HepG2 (cell line): ENCODE measurements around the gene CCT7. TPM values are rescaled to one million over a fixed set of nuclear protein-coding genes. Genes with fewer than 3 reads are reported as not detected.

ENCODE experiments used
- ARID5B ChIP-seq: IDR thresholded peaks from 2 replicates; pipeline ENCODE4 v1.4.0; 2020; ENCODE audit warnings: mild to moderate bottlenecking, missing genetic modification reagents
- CCAR2 ChIP-seq: fragments of 200-400 bp; formaldehyde crosslinking; optimal IDR thresholded peaks from 2 replicates; pipeline ENCODE3; 2018; ENCODE audit warnings: low read depth, mild to moderate bottlenecking, low read length, moderate library complexity
- DPF2 ChIP-seq: sonication (generic); formaldehyde crosslinking; IDR thresholded peaks from 2 replicates; pipeline ENCODE4 v1.4.0; 2020; ENCODE audit warnings: mild to moderate bottlenecking, low read depth, missing genetic modification reagents, borderline replicate concordance
- ELF3 ChIP-seq: IDR thresholded peaks from 2 replicates; pipeline ENCODE4 v1.6.1; 2016; ENCODE audit warnings: missing genetic modification reagents, missing compliant biosample characterization
- HOXA3 ChIP-seq: sonication (generic); formaldehyde crosslinking; IDR thresholded peaks from 2 replicates; pipeline ENCODE4 v1.5.0; 2020; ENCODE audit warnings: missing genetic modification reagents
- IRF2 ChIP-seq: IDR thresholded peaks from 2 replicates; pipeline ENCODE4 v1.6.1; 2018; ENCODE audit warnings: missing genetic modification reagents, missing compliant biosample characterization
- KAT2B ChIP-seq: fragments of 150-350 bp; IDR thresholded peaks from 2 replicates; pipeline ENCODE4 v1.6.1; 2014; ENCODE audit warnings: low read depth, low read length, borderline replicate concordance
- KDM1A ChIP-seq: IDR thresholded peaks from 2 replicates; pipeline ENCODE4 v1.6.1; 2016; ENCODE audit warnings: missing compliant biosample characterization
- KLF6 ChIP-seq: IDR thresholded peaks from 2 replicates; pipeline ENCODE4 v1.8.0; 2016; ENCODE audit warnings: missing biosample characterization, missing genetic modification reagents
- PREB ChIP-seq: sonication (generic); formaldehyde crosslinking; IDR thresholded peaks from 2 replicates; pipeline ENCODE4 v1.4.0; 2020; ENCODE audit warnings: missing genetic modification reagents
- TCF7L2 ChIP-seq: IDR thresholded peaks from 2 replicates; pipeline ENCODE4 v1.6.1; 2011; ENCODE audit warnings: mild to moderate bottlenecking, low read depth, low read length, moderate library complexity
- TSC22D2 ChIP-seq: sonication (generic); formaldehyde crosslinking; IDR thresholded peaks from 2 replicates; pipeline ENCODE4 v1.5.1; 2020; ENCODE audit warnings: missing genetic modification reagents, mild to moderate bottlenecking, borderline replicate concordance
- ZFP36L1 ChIP-seq: sonication (generic); formaldehyde crosslinking; IDR thresholded peaks from 2 replicates; pipeline ENCODE4 v1.8.0; 2022; ENCODE audit warnings: mild to moderate bottlenecking, missing genetic modification reagents, moderate library complexity
- ZNF296 ChIP-seq: sonication (generic); formaldehyde crosslinking; conservative IDR thresholded peaks from 2 replicates; pipeline ENCODE4 v1.5.0; 2020; ENCODE audit warnings: mild to moderate bottlenecking, missing genetic modification reagents
- ZNF337 ChIP-seq: sonication (generic); formaldehyde crosslinking; IDR thresholded peaks from 2 replicates; pipeline ENCODE4 v1.5.1; 2020; ENCODE audit warnings: missing genetic modification reagents, low read depth, mild to moderate bottlenecking, borderline replicate concordance
- ZNF484 ChIP-seq: sonication (generic); formaldehyde crosslinking; IDR thresholded peaks from 2 replicates; pipeline ENCODE4 v1.5.1; 2020; ENCODE audit warnings: mild to moderate bottlenecking, low read depth, missing genetic modification reagents, borderline replicate concordance
- ZNF644 ChIP-seq: IDR thresholded peaks from 2 replicates; pipeline ENCODE4 v1.6.1; 2016; ENCODE audit warnings: low read depth
- ZNF720 ChIP-seq: sonication (generic); formaldehyde crosslinking; IDR thresholded peaks from 2 replicates; pipeline ENCODE4 v1.4.0; 2020; ENCODE audit warnings: missing genetic modification reagents
- ZNF782 ChIP-seq: sonication (generic); formaldehyde crosslinking; IDR thresholded peaks from 2 replicates; pipeline ENCODE4 v1.4.0; 2020; ENCODE audit warnings: missing genetic modification reagents, mild to moderate bottlenecking, borderline replicate concordance
- polyA plus RNA-seq, 8 experiments: library from polyadenylated mRNA; depleted of rRNA in 3 of 8; stranded (reverse) in 7 of 8; unstranded in 1 of 8; fragments of >200 nt; fragmentation: Illumina TruSeq in 4 of 8; extraction: Trizol in 4 of 8; gene quantifications; 2 replicates each; pipeline versions ENCODE4 v1.2.1 to v1.2.3, GENCODE V29; 2011 to 2016; ENCODE audit warnings: low read depth in 4 of 8, missing spikeins in 1 of 8, mixed read lengths in 1 of 8; ENCODE audit not compliant: insufficient read depth in 1 of 8
- total RNA-seq, 5 experiments: library from RNA; depleted of rRNA; stranded (reverse); fragments of >200 nt; fragmentation: Illumina TruSeq; extraction: Trizol; gene quantifications; 2 replicates each; pipeline ENCODE4 v1.2.3, GENCODE V29; 2016; ENCODE audit warnings: low read depth in 1 of 5
- TF ChIP-seq, protein P1 (sequence below): sonication (generic); formaldehyde crosslinking; IDR thresholded peaks from 2 replicates; pipeline ENCODE4 v1.5.0; 2020; ENCODE audit warnings: mild to moderate bottlenecking, missing genetic modification reagents
- TF ChIP-seq, protein P2 (sequence below): fragments of 450-650 bp; IDR thresholded peaks from 2 replicates; pipeline ENCODE4 v1.6.1; 2017

The CCT7 gene
- total and polyA plus RNA-seq, 2 of the 13 experiments (the other 11 are each of a cell fraction or from before 2014, with no cell fraction given) = 347 to 517 TPM

DNA sequence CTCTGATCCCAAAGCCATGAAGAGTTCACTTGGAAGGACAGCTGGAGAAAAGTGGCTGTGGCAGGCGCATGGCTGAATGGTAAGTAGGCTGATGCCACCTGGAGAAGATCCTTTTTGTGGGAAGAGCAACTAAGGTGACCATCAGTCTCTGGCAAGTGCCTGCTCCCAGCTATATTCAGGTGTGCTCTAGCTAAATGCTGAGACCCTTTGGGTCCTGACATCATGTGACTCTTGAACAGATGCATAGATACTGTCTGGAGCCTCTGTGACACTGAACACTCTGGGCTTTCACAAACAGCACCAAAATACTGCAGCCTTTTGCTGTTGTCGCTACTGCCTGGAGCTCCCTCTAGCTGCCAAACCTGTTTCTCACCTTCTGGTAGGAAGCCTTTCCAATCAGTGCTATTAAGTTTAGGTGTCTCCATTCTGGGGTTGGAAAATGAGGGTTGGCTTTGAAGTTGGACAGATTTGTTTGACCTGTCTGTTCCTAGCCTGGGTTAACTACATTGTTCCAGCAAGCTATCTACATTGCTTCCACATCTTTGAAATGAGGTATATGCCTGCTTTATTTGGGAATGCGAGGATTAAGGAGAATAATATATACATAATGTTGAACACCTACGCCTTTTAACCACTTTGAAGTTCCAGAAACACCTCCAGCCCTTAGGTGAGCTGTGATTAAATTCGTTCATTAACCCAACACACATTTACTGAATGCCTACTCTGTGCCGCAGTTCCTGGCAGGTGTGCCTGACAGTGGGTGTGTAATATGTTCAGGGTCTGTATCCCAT, 56.1 kb downstream of the CCT7 start (continued):
- TF ChIP-seq ZNF296 (CRISPR knock-in tag) (no peak), KDM1A (CRISPR knock-in tag) (no peak), KLF6 (CRISPR knock-in tag) (no peak), PREB (no peak), DPF2 (no peak), ZNF720 (CRISPR knock-in tag) (no peak), ZNF337 (CRISPR knock-in tag) (no peak), ZNF644 (CRISPR knock-in tag) (0 out of 2 replicates have a peak, but pooled peaks have one; percentile 14), KAT2B (no peak), ZFP36L1 (CRISPR knock-in tag) (no peak), ELF3 (CRISPR knock-in tag) (no peak), ARID5B (CRISPR knock-in tag) (0 out of 2 replicates have a peak, but pooled peaks have one; percentile 25), TCF7L2 (no peak), ZNF782 (no peak), ZNF484 (CRISPR knock-in tag) (no peak), CCAR2 (no peak), TSC22D2 (CRISPR knock-in tag) (no peak), HOXA3 (CRISPR knock-in tag) (no peak), IRF2 (CRISPR knock-in tag) (0 out of 2 replicates have a peak, but pooled peaks have one; percentile 19)
- TF ChIP-seq, protein P1, sequence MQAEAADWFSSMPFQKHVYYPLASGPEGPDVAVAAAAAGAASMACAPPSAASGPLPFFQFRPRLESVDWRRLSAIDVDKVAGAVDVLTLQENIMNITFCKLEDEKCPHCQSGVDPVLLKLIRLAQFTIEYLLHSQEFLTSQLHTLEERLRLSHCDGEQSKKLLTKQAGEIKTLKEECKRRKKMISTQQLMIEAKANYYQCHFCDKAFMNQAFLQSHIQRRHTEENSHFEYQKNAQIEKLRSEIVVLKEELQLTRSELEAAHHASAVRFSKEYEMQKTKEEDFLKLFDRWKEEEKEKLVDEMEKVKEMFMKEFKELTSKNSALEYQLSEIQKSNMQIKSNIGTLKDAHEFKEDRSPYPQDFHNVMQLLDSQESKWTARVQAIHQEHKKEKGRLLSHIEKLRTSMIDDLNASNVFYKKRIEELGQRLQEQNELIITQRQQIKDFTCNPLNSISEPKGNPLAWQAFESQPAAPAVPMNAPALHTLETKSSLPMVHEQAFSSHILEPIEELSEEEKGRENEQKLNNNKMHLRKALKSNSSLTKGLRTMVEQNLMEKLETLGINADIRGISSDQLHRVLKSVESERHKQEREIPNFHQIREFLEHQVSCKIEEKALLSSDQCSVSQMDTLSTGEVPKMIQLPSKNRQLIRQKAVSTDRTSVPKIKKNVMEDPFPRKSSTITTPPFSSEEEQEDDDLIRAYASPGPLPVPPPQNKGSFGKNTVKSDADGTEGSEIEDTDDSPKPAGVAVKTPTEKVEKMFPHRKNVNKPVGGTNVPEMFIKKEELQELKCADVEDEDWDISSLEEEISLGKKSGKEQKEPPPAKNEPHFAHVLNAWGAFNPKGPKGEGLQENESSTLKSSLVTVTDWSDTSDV (CRISPR knock-in tag) = no peak
- TF ChIP-seq, protein P2, sequence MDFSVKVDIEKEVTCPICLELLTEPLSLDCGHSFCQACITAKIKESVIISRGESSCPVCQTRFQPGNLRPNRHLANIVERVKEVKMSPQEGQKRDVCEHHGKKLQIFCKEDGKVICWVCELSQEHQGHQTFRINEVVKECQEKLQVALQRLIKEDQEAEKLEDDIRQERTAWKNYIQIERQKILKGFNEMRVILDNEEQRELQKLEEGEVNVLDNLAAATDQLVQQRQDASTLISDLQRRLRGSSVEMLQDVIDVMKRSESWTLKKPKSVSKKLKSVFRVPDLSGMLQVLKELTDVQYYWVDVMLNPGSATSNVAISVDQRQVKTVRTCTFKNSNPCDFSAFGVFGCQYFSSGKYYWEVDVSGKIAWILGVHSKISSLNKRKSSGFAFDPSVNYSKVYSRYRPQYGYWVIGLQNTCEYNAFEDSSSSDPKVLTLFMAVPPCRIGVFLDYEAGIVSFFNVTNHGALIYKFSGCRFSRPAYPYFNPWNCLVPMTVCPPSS = no peak
